Nucleus accumbens (tissue), 56 donors: ENCODE measurements around the gene BFSP1.

Experiments
- DNase-seq, 56 donors: peaks; one replicate each; lab custom pipeline; 2025; lab: John Stamatoyannopoulos, UW

Gene BFSP1

GRCh38 chr20:17530716-17531664 is at the start of gene BFSP1:
BFSP1 (minus strand) TSS chr20:17531379; CDS start chr20:17531329, 50 bp downstream.
- peak in 47 of 56 donors; percentile 13 to 83 (median 51) for DNase-seq

- DNase-seq = no peak
Measured at GRCh38 chr20:17580895-17581294, 49.7 kb upstream of the BFSP1 start.

- DNase-seq = no peak
Measured at GRCh38 chr20:17579369-17580039, 48.3 kb upstream of the BFSP1 start.

GRCh38 chr20:17576215-17576614 is 45.0 kb upstream of the BFSP1 start:
- no peak for DNase-seq

- no peak for DNase-seq
Measured at GRCh38 chr20:17573463-17573862, 42.3 kb upstream of the BFSP1 start.

- DNase-seq = no peak
Measured at GRCh38 chr20:17572034-17572638, 41.0 kb upstream of the BFSP1 start.

- no peak for DNase-seq
Measured at GRCh38 chr20:17571153-17571527, 40.0 kb upstream of the BFSP1 start.

GRCh38 chr20:17570347-17571152 is 39.4 kb upstream of the BFSP1 start:
- peak in 43 of 56 donors; percentile 12 to 80 (median 56) for DNase-seq

- DNase-seq = peak; percentile 29 to 92 (median 82)
Measured at GRCh38 chr20:17569616-17570346, 38.6 kb upstream of the BFSP1 start, which contains the start of gene DSTN. DSTN (plus strand) TSS chr20:17570075; CDS start chr20:17570209, 134 bp downstream.

DNA sequence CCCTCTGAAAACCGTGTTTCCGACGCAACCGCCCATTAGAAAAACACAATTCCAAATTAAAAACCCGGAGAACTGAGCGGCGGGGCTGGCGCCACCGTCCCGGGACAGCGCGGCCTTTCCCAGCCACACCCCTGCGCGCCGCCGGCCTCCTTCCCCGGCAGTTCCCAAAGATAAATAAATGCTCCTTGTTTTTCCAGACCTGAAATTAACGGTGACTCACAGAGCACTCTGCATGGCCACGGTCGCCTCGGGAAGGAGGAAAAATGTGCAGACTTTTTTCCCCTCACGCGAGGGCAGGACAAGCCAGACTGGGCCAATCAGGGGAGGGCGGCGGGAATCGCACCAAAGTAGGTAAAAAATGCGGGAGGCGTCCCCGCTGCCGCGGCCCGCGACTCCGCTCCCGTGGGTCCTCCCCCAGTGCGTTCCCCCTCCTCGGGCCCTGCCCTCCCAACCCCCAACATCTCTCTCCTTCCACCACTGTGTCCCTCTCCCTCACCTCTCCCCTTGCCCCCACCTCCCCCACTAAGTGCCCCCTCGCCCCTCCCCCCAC is 37.9 kb upstream of the BFSP1 start:
- peak in 39 of 56 donors; percentile 4 to 73 (median 26) for DNase-seq

DNA sequence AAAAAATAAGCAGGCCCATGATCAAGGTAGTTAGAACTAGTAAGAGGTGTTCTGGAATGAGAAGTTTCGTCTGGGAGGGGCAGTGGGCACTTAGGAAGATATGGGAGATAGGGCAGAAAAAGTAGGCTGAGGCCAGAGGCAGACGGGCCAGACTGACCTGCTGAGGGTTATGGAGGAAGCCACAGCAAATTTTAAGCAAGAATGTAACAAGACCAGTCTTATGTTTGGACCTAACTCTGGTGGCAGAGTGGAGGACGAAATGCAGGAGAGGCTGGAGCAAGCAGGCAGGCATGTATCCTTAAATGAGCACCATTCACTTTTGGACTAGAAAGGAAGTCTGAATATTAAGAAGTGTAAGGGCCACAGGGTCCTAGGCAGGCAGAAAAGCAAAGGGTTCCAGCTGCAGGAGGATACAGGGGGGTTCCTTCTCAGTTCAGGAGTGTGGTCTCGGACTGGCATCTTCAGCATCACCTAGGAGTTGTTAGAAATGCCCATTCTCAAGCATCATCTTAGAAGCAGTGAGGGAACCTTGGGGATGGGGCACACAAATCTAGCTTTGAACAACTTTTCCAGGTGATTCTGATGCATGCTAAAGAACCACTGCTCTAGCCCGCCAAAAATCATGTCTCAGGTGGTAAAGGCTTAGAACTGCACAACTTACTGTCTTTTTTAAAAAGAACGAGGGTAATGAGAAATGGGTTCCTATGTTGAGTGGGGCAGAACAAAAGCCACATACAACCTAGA is 37.0 kb upstream of the BFSP1 start:
- no peak for DNase-seq

DNA sequence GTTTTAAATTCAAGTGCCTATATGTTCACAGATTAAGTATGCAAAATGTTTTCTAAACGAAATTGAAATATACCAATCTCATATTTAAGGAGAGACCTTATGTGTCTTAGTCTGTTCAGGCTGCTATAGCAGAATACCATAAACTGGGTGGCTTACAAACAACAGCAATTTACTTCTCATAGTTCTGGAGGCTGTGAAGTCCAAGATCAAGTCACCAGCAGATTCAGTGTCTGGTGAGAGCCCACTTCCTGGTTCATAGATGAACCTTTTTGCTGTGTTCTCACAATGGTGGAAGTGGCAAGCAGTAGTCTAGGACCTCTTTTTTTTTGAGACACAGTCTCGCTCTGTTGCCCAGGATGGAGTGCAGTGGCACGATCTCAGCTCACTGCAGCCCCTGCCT is 35.2 kb upstream of the BFSP1 start:
- DNase-seq = no peak

- no peak for DNase-seq
Measured at GRCh38 chr20:17565169-17565845, 34.1 kb upstream of the BFSP1 start.

- no peak for DNase-seq
Measured at GRCh38 chr20:17562804-17563305, 31.7 kb upstream of the BFSP1 start.

GRCh38 chr20:17560344-17561074 is 29.3 kb upstream of the BFSP1 start:
- DNase-seq = no peak

DNA sequence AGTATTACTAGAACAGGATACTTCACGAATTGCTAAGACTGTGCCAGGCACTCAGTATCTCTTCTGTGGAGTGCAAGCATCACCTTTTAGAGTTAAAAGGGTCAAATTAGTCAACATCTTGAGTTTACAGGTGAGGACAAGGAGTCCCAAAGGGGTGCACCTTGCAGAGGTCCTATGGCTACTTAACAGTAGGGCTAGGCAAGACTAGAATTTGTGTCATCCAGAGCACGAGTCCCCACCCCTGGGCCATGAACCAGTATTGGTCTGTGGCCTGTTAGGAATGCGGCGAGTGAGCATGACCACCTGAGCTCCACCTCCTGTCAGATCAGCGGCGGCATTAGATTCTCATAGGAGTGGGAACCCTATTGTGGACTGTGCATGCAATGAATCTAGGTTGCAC is 28.2 kb upstream of the BFSP1 start:
- DNase-seq = no peak

DNA sequence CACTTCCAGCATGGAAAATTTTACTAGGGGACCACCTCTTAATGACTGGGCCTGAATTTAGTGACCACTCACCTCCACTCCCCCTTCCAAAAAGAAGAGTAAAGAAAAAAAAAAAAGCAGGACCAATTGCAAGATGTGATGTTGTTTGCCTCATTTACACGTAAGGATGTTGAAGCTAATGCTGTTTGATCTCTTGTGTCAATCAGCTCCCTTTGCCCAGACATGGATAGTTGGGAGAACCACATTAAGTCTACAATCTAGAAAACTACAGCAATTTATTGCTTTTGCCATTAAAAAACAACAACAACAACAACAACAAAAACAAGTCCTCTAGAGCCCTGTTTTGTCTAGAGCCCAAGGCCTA is 27.7 kb upstream of the BFSP1 start:
- no peak for DNase-seq
